ENCODE data around the gene ZNF646. TPM values are rescaled to one million over a fixed set of nuclear protein-coding genes. Genes with fewer than 3 reads are reported as not detected.

The ZNF646 gene
- total RNA-seq, 2 donors from 2014 or later = 26.3 to 33.7 TPM

- intact Hi-C loops (cut with DNase I) = no loop called here
- no peak for DNase-seq (ENCODE audit: low spot score)
- TF ChIP-seq, protein P1, sequence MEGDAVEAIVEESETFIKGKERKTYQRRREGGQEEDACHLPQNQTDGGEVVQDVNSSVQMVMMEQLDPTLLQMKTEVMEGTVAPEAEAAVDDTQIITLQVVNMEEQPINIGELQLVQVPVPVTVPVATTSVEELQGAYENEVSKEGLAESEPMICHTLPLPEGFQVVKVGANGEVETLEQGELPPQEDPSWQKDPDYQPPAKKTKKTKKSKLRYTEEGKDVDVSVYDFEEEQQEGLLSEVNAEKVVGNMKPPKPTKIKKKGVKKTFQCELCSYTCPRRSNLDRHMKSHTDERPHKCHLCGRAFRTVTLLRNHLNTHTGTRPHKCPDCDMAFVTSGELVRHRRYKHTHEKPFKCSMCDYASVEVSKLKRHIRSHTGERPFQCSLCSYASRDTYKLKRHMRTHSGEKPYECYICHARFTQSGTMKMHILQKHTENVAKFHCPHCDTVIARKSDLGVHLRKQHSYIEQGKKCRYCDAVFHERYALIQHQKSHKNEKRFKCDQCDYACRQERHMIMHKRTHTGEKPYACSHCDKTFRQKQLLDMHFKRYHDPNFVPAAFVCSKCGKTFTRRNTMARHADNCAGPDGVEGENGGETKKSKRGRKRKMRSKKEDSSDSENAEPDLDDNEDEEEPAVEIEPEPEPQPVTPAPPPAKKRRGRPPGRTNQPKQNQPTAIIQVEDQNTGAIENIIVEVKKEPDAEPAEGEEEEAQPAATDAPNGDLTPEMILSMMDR (IDR thresholded peaks at IDR 0.05) = no peak
- TF ChIP-seq POLR2A (IDR thresholded peaks at IDR 0.05) (no peak), POLR2AphosphoS5 (IDR thresholded peaks at IDR 0.05) (no peak)
- no peak overlapping the region for H3K27ac ChIP-seq
- no peaks in the 10 kb centered on the region for H3K4me1 ChIP-seq (replicated peaks)
- 77% methylated on average over 18 of the region's 18 CpGs for WGBS
- H3K9me3 ChIP-seq = no peaks in the 10 kb centered on the region
- no peak overlapping the region for H3K4me3 ChIP-seq
- H3K27me3 ChIP-seq (replicated peaks; ENCODE audit: insufficient read depth) = no peaks in the 10 kb centered on the region
- peaks cover 0 to 9% of the 10 kb centered on the region in 2 donors for H3K36me3 ChIP-seq
These were observed 11.8 kb downstream of the ZNF646 start for GRCh38 chr16:31085873-31086628.

DNA sequence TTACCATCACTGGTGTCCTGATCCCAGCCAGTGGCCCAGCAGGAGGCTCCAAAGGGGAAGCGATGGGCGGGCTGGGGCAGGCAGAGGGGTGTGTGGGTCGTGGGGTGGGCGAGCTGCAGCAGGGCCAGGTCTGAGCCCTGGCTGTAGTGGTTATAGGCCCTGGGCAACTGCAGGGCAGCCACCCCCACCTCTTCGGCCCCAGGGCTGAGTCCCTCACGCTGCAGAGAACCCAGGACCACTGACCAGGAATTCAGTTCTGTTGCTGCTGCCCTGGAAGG lies 12.3 kb downstream of the ZNF646 start:
- intact Hi-C loops (cut with DNase I) = no loop called here
- 76% methylated on average over 6 of the region's 6 CpGs for WGBS
- DNase-seq (ENCODE audit: low spot score) = no peak
- H3K9me3 ChIP-seq = no peaks in the 10 kb centered on the region
- no peaks in the 10 kb centered on the region for H3K4me1 ChIP-seq (replicated peaks)
- no peak overlapping the region for H3K27ac ChIP-seq
- H3K4me3 ChIP-seq = no peak overlapping the region
- TF ChIP-seq POLR2AphosphoS5 (IDR thresholded peaks at IDR 0.05) = no peak
- TF ChIP-seq, protein P1 (IDR thresholded peaks at IDR 0.05) = no peak
- no peak for TF ChIP-seq POLR2A (IDR thresholded peaks at IDR 0.05)
- H3K36me3 ChIP-seq = peaks cover 0 to 8% of the 10 kb centered on the region in 2 donors
- no peaks in the 10 kb centered on the region for H3K27me3 ChIP-seq (replicated peaks; ENCODE audit: insufficient read depth)

GRCh38 chr16:31087481-31087880 lies 13.3 kb downstream of the ZNF646 start:
- intact Hi-C loops (cut with DNase I) = no loop called here
- TF ChIP-seq, protein P1 (IDR thresholded peaks at IDR 0.05) = no peak
- TF ChIP-seq POLR2AphosphoS5 (IDR thresholded peaks at IDR 0.05) (no peak), POLR2A (IDR thresholded peaks at IDR 0.05) (no peak)
- H3K4me3 ChIP-seq = no peak overlapping the region
- no peaks in the 10 kb centered on the region for H3K4me1 ChIP-seq (replicated peaks)
- peak overlapping the region in 1 of 2 donors; percentile 18 for H3K27ac ChIP-seq
- H3K9me3 ChIP-seq = no peaks in the 10 kb centered on the region
- DNase-seq (ENCODE audit: low spot score) = no peak
- 91% methylated on average over 6 of the region's 8 CpGs for WGBS
- H3K36me3 ChIP-seq = peaks cover 0 to 8% of the 10 kb centered on the region in 2 donors
- no peaks in the 10 kb centered on the region for H3K27me3 ChIP-seq (replicated peaks; ENCODE audit: insufficient read depth)

DNA sequence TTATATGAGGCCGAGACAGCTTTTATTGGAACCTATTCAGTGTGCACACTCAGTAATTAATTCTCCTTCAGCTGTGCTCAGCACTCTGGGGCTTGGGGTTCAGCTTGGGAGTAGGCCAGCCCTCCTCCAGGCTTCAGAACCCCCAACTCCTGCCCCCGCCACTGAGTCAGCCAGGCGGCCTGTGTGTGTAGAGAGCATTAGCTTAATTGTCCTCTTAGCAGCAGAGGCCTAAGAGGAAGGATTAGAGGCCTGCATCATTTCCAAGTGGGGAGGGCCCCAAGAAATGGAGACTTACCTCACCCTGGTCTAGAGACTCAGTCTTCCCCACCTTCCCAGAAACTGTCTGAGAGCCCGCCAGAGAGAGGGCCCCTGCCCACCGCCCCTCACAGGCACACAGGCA lies 13.7 kb downstream of the ZNF646 start:
- Histone ChIP-seq H3K9me3 (no peaks in the 10 kb centered on the region), H3K36me3 (peaks cover 0 to 8% of the 10 kb centered on the region in 2 donors), H3K4me1 (replicated peaks) (no peaks in the 10 kb centered on the region), H3K27ac (peak overlapping the region in 1 of 2 donors; percentile 18), H3K4me3 (no peak overlapping the region), H3K27me3 (replicated peaks; ENCODE audit: insufficient read depth) (no peaks in the 10 kb centered on the region)
- 79% methylated on average over 5 of the region's 5 CpGs for WGBS
- DNase-seq (ENCODE audit: low spot score) = no peak
- TF ChIP-seq POLR2A (IDR thresholded peaks at IDR 0.05) (no peak), POLR2AphosphoS5 (IDR thresholded peaks at IDR 0.05) (no peak)
- TF ChIP-seq, protein P1 (IDR thresholded peaks at IDR 0.05) = no peak
- intact Hi-C loops (cut with DNase I) = no loop called here

All from prostate gland (tissue), 2 donors.